ENCODE measurements around the gene DCX.

DNA sequence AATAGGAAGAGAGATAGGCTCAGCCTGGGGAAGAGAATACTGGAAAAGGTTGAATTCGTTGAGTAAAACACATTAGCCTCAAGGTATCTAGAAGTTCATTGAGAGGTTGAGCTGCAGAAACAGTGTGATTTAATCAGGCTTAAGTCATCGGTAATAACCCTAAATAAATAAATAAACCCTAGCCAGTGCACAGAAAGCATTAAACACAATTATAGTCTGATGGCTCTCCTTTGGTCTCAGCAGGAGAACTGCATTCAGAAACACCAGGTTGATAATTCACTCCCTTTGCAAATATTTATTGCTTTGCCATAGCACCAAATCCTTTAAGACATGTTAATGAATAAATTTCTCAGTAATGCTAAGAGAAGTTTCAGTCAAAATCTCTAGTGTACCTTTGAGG, 9.6 kb downstream of the DCX start:
- TF ChIP-seq, protein P1, sequence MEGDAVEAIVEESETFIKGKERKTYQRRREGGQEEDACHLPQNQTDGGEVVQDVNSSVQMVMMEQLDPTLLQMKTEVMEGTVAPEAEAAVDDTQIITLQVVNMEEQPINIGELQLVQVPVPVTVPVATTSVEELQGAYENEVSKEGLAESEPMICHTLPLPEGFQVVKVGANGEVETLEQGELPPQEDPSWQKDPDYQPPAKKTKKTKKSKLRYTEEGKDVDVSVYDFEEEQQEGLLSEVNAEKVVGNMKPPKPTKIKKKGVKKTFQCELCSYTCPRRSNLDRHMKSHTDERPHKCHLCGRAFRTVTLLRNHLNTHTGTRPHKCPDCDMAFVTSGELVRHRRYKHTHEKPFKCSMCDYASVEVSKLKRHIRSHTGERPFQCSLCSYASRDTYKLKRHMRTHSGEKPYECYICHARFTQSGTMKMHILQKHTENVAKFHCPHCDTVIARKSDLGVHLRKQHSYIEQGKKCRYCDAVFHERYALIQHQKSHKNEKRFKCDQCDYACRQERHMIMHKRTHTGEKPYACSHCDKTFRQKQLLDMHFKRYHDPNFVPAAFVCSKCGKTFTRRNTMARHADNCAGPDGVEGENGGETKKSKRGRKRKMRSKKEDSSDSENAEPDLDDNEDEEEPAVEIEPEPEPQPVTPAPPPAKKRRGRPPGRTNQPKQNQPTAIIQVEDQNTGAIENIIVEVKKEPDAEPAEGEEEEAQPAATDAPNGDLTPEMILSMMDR (conservative IDR thresholded peaks at IDR 0.05; ENCODE audit: low read depth, low read length): no peak
- TF ChIP-seq EZH2 (IDR thresholded peaks at IDR 0.05; ENCODE audit: low read length, unreplicated experiment): no peak

All from PC-3 (cell line).